Liver (tissue), 9 donors: Measurements from ENCODE around the gene DAPK1. TPM values are rescaled to one million over a fixed set of nuclear protein-coding genes. Genes with fewer than 3 reads are reported as not detected.

ENCODE experiments used
- DNase-seq: peaks from one replicate; pipeline ENCODE4 v3.0.0-alpha.2; 2017; ENCODE audit warnings: low spot score
- H3K27ac ChIP-seq, 2 donors: one replicate each; pipeline ENCODE4 v1.7.0; 2013; ENCODE audit warnings: inconsistent platforms in 2 of 2, low read length in 2 of 2, control low read depth in 1 of 2, low read depth in 1 of 2, mild to moderate bottlenecking in 1 of 2
- H3K27me3 ChIP-seq, 4 donors: one replicate each; pipeline versions ENCODE4 v1.6.1 to v1.7.0; 2013; ENCODE audit warnings: low read length in 3 of 4, inconsistent platforms in 1 of 4, mild to moderate bottlenecking in 1 of 4, moderate library complexity in 1 of 4; ENCODE audit not compliant: control insufficient read depth in 4 of 4, insufficient read depth in 4 of 4
- H3K36me3 ChIP-seq, 4 donors: one replicate each; pipeline versions ENCODE4 v1.6.1 to v1.7.0; 2013; ENCODE audit warnings: low read length in 3 of 4, mild to moderate bottlenecking in 3 of 4, low read depth in 1 of 4, moderate library complexity in 1 of 4; ENCODE audit not compliant: control insufficient read depth in 4 of 4, insufficient read depth in 3 of 4
- H3K4me1 ChIP-seq, 4 donors: one replicate each; pipeline versions ENCODE4 v1.6.1 to v1.7.0; 2013; ENCODE audit warnings: low read length in 3 of 4, mild to moderate bottlenecking in 3 of 4, moderate library complexity in 1 of 4; ENCODE audit not compliant: control insufficient read depth in 4 of 4, insufficient read depth in 4 of 4
- H3K4me3 ChIP-seq, 3 donors: one replicate each; pipeline versions ENCODE4 v1.6.1 to v1.7.0; 2013; ENCODE audit warnings: low read length in 3 of 3, control low read depth in 1 of 3, low read depth in 1 of 3, mild to moderate bottlenecking in 1 of 3
- H3K9ac ChIP-seq, 2 donors: one replicate each; pipeline ENCODE4 v1.7.0; 2013; ENCODE audit warnings: low read length in 2 of 2, mild to moderate bottlenecking in 2 of 2, moderate library complexity in 2 of 2, control low read depth in 1 of 2, low read depth in 1 of 2
- H3K9me3 ChIP-seq, 4 donors: one replicate each; pipeline versions ENCODE4 v1.6.1 to v1.7.0; 2013; ENCODE audit warnings: low read length in 3 of 4; ENCODE audit not compliant: control insufficient read depth in 4 of 4
- EGR1 ChIP-seq, 2 donors: IDR thresholded peaks; 2 replicates each; pipeline ENCODE4 v1.6.1; 2016 to 2018; ENCODE audit warnings: antibody characterized with exemption in 2 of 2, low read depth in 2 of 2
- FOXA1 ChIP-seq: IDR thresholded peaks from 2 replicates; pipeline ENCODE4 v1.6.1; 2016; ENCODE audit warnings: antibody characterized with exemption
- FOXA2 ChIP-seq: IDR thresholded peaks from 2 replicates; pipeline ENCODE4 v1.6.1; 2016; ENCODE audit warnings: antibody characterized with exemption
- GABPA ChIP-seq, 2 donors: IDR thresholded peaks in 1 of 2; conservative IDR thresholded peaks in 1 of 2; 2 replicates each; pipeline ENCODE4 v1.6.1; 2016; ENCODE audit warnings: antibody characterized with exemption in 2 of 2, mild to moderate bottlenecking in 1 of 2, moderate library complexity in 1 of 2
- HNF4G ChIP-seq: IDR thresholded peaks from 2 replicates; pipeline ENCODE4 v1.6.1; 2016; ENCODE audit warnings: antibody characterized with exemption
- NR2F2 ChIP-seq: IDR thresholded peaks from 2 replicates; pipeline ENCODE4 v1.6.1; 2016; ENCODE audit warnings: antibody characterized with exemption
- SP1 ChIP-seq: IDR thresholded peaks from 2 replicates; pipeline ENCODE4 v1.6.1; 2018; ENCODE audit warnings: antibody characterized with exemption, mild to moderate bottlenecking
- TAF1 ChIP-seq: conservative IDR thresholded peaks from 2 replicates; pipeline ENCODE4 v1.6.1; 2016; ENCODE audit warnings: antibody characterized with exemption, mild to moderate bottlenecking
- YY1 ChIP-seq: IDR thresholded peaks from 2 replicates; pipeline ENCODE4 v1.6.1; 2016; ENCODE audit warnings: antibody characterized with exemption, mild to moderate bottlenecking
- WGBS: extraction: QIAGEN DNeasy Blood & Tissue Kit; methylation state at CpG from one replicate; pipeline ENCODE4 v1.1.7; 2013; 5-methylcytosine and 5-hydroxymethylcytosine counted together
- polyA plus RNA-seq, 2 donors: library from polyadenylated mRNA; stranded (reverse) in 1 of 2; unstranded in 1 of 2; fragments of 200-250 nt in 1 of 2; fragments of >200 nt in 1 of 2; fragmentation: Nextera tagmentation in 1 of 2; extraction: Ambion mirVana in 1 of 2; gene quantifications; one replicate each; pipeline versions ENCODE4 v1.2.1 to v1.2.3, GENCODE V29; 2013 to 2015
- total RNA-seq, 2 donors: library from RNA; depleted of rRNA; stranded (reverse); fragments of >200 nt; gene quantifications; one replicate each; pipeline ENCODE4 v1.2.3, GENCODE V29; 2014
- TF ChIP-seq, protein P1 (sequence below): IDR thresholded peaks from 2 replicates; pipeline ENCODE4 v1.6.1; 2016; ENCODE audit warnings: antibody characterized with exemption
- TF ChIP-seq, protein P2 (sequence below): IDR thresholded peaks from 2 replicates; pipeline ENCODE4 v1.6.1; 2016; ENCODE audit warnings: antibody characterized with exemption
- TF ChIP-seq, protein P3 (sequence below): fragments of 150-350 bp; IDR thresholded peaks from 2 replicates; pipeline ENCODE4 v1.5.1; 2017; ENCODE audit warnings: improper control_type of control experiment, low read depth, low read length; ENCODE audit not compliant: missing input control
- TF ChIP-seq, protein P4 (sequence below): IDR thresholded peaks from 2 replicates; pipeline ENCODE4 v1.6.1; 2016; ENCODE audit warnings: antibody characterized with exemption, mild to moderate bottlenecking
- donor health status: healthy.
- donor health status: healthy.
- donor health status: healthy.
- donor health status: healthy.
- donor health status: healthy.

DAPK1 gene
- total and polyA plus RNA-seq, 4 donors: 14.0 to 40.8 (median 21.8) TPM

DNA sequence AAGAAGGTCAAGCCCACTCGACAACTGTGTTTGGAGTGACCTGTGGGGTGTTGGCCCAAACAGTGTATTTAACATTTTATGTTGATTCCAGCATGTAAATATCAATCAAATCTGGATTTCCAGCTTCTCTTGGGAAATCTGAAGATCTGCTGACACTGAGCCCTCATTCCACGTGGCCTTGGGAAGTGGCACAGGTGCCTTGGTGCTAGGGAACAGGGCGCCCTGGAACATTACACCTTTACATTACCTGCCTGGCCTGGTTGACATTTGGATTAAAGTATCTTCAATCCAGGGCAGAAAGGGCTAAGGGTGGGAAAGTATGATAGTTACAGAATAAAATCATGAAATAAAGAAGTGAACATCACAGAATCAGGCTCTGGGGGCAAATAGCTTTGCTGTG lies 143.4 kb downstream of the DAPK1 start:
- H3K27ac ChIP-seq: peak overlapping the region; percentile 67 to 75
- 61% methylated on average over 3 of the region's 3 CpGs for WGBS
- H3K27me3 ChIP-seq: no peaks in the 10 kb centered on the region
- no peak overlapping the region for H3K4me3 ChIP-seq
- no peak for DNase-seq
- no peaks in the 10 kb centered on the region for H3K9me3 ChIP-seq
- H3K4me1 ChIP-seq: peaks cover 9 to 44% (median 43%) of the 10 kb centered on the region in 4 donors
- peaks cover 0 to 11% (median 7%) of the 10 kb centered on the region in 4 donors for H3K36me3 ChIP-seq
- TF ChIP-seq FOXA2 (no peak), TAF1 (no peak)
- H3K9ac ChIP-seq: peak overlapping the region in 1 of 2 donors; percentile 45

DNA sequence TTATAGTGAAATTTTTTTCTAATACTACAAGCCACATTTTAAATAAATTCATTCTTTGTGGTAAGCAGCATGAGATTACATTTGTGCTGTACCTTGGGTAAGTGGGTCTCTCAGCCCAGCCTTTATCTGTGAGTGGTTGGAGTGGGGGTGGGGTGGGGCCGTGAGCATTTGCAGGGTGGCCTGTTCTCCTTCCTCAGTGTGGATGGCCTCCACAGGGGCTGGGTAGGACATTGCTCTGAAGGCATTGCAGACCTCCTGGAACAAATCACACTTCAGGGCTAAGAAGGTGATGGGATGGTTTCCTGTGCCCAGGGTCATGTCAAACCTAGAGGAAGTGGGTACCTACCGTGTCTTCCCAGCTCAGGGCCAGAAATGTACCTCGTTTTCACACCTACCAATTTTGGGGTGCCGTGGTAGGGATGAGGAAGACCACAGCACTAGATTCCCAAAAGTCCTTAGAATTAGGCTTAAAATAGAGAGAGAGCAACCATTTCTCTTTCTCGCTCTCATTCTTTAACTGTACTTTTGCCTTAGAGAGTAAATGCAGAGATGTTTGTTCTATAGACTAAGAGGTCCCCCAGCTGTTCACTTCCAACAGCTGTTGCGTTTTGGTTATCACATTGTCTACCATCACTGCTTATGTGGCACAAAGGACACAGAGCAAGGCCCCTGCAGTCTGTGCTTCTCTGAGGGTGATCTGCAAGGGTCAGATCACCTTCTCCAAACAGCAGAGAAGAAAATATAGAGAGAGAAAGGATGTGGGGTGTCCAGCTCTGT lies 144.9 kb downstream of the DAPK1 start:
- H3K27ac ChIP-seq: peak overlapping the region in 1 of 2 donors; percentile 58
- H3K27me3 ChIP-seq: no peaks in the 10 kb centered on the region
- WGBS: 79% methylated on average over 6 of the region's 6 CpGs
- H3K9ac ChIP-seq: peak overlapping the region in 1 of 2 donors; percentile 60
- DNase-seq: no peak
- no peak overlapping the region for H3K4me3 ChIP-seq
- H3K36me3 ChIP-seq: peaks cover 4 to 25% (median 16%) of the 10 kb centered on the region in 4 donors
- H3K9me3 ChIP-seq: no peaks in the 10 kb centered on the region
- H3K4me1 ChIP-seq: peaks cover 9 to 44% (median 43%) of the 10 kb centered on the region in 4 donors
- TF ChIP-seq, protein P1, sequence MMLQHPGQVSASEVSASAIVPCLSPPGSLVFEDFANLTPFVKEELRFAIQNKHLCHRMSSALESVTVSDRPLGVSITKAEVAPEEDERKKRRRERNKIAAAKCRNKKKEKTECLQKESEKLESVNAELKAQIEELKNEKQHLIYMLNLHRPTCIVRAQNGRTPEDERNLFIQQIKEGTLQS: no peak
- TF ChIP-seq, protein P2, sequence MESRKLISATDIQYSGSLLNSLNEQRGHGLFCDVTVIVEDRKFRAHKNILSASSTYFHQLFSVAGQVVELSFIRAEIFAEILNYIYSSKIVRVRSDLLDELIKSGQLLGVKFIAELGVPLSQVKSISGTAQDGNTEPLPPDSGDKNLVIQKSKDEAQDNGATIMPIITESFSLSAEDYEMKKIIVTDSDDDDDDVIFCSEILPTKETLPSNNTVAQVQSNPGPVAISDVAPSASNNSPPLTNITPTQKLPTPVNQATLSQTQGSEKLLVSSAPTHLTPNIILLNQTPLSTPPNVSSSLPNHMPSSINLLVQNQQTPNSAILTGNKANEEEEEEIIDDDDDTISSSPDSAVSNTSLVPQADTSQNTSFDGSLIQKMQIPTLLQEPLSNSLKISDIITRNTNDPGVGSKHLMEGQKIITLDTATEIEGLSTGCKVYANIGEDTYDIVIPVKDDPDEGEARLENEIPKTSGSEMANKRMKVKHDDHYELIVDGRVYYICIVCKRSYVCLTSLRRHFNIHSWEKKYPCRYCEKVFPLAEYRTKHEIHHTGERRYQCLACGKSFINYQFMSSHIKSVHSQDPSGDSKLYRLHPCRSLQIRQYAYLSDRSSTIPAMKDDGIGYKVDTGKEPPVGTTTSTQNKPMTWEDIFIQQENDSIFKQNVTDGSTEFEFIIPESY: no peak
- TF ChIP-seq YY1: no peak
- no peak for TF ChIP-seq FOXA2
- no peak for TF ChIP-seq EGR1 (IDR thresholded peaks at IDR 0.05; ENCODE audit: low read depth in 2 of 2)
- no peak for TF ChIP-seq GABPA (IDR thresholded peaks at IDR 0.05 in 1 of 2, conservative IDR thresholded peaks at IDR 0.05 in 1 of 2)
- TF ChIP-seq, protein P3, sequence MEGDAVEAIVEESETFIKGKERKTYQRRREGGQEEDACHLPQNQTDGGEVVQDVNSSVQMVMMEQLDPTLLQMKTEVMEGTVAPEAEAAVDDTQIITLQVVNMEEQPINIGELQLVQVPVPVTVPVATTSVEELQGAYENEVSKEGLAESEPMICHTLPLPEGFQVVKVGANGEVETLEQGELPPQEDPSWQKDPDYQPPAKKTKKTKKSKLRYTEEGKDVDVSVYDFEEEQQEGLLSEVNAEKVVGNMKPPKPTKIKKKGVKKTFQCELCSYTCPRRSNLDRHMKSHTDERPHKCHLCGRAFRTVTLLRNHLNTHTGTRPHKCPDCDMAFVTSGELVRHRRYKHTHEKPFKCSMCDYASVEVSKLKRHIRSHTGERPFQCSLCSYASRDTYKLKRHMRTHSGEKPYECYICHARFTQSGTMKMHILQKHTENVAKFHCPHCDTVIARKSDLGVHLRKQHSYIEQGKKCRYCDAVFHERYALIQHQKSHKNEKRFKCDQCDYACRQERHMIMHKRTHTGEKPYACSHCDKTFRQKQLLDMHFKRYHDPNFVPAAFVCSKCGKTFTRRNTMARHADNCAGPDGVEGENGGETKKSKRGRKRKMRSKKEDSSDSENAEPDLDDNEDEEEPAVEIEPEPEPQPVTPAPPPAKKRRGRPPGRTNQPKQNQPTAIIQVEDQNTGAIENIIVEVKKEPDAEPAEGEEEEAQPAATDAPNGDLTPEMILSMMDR: no peak
- TF ChIP-seq SP1: no peak
- TF ChIP-seq NR2F2: no peak
- TF ChIP-seq HNF4G: no peak
- TF ChIP-seq, protein P4, sequence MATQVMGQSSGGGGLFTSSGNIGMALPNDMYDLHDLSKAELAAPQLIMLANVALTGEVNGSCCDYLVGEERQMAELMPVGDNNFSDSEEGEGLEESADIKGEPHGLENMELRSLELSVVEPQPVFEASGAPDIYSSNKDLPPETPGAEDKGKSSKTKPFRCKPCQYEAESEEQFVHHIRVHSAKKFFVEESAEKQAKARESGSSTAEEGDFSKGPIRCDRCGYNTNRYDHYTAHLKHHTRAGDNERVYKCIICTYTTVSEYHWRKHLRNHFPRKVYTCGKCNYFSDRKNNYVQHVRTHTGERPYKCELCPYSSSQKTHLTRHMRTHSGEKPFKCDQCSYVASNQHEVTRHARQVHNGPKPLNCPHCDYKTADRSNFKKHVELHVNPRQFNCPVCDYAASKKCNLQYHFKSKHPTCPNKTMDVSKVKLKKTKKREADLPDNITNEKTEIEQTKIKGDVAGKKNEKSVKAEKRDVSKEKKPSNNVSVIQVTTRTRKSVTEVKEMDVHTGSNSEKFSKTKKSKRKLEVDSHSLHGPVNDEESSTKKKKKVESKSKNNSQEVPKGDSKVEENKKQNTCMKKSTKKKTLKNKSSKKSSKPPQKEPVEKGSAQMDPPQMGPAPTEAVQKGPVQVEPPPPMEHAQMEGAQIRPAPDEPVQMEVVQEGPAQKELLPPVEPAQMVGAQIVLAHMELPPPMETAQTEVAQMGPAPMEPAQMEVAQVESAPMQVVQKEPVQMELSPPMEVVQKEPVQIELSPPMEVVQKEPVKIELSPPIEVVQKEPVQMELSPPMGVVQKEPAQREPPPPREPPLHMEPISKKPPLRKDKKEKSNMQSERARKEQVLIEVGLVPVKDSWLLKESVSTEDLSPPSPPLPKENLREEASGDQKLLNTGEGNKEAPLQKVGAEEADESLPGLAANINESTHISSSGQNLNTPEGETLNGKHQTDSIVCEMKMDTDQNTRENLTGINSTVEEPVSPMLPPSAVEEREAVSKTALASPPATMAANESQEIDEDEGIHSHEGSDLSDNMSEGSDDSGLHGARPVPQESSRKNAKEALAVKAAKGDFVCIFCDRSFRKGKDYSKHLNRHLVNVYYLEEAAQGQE: no peak
- no peak for TF ChIP-seq TAF1
- no peak for TF ChIP-seq FOXA1
